Bronchial epithelial cell (primary cell): ENCODE results near the gene STIM2. TPM values are rescaled to one million over a fixed set of nuclear protein-coding genes. Genes with fewer than 3 reads are reported as not detected.

Source experiments
- DNase-seq: peaks from one replicate; pipeline ENCODE4 v3.0.0-alpha.2; 2010; ENCODE audit warnings: low read depth
- FAIRE-seq: peaks from 2 replicates; lab custom pipeline; 2011; peaks lifted over from hg19 to GRCh38; lab: Jason Lieb, UNC
- H3K27me3 ChIP-seq: 2 replicates; pipeline ENCODE4 v1.5.1; 2011; ENCODE audit warnings: low read length; ENCODE audit not compliant: control insufficient read depth, insufficient read depth
- H3K36me3 ChIP-seq: 2 replicates; pipeline ENCODE4 v1.5.1; 2011; ENCODE audit warnings: low read length; ENCODE audit not compliant: control insufficient read depth, insufficient read depth
- H3K4me3 ChIP-seq: 2 replicates; pipeline ENCODE4 v1.5.1; 2011; ENCODE audit warnings: mild to moderate bottlenecking, low read depth, low read length, control low read depth
- CTCF ChIP-seq: IDR thresholded peaks from 2 replicates; pipeline ENCODE4 v1.5.1; 2011; ENCODE audit warnings: mild to moderate bottlenecking, moderate library complexity, low read length, control low read depth, inconsistent platforms; ENCODE audit not compliant: insufficient read depth, severe bottlenecking
- total RNA-seq: library from RNA; depleted of rRNA; stranded (reverse); fragments of >200 nt; gene quantifications from 2 replicates; pipeline ENCODE4 v1.2.1, GENCODE V29; 2014

The STIM2 gene
- total RNA-seq, 1 donor from 2014 or later = 7.6 TPM

- H3K4me3 ChIP-seq = no peak overlapping the region
- no peaks in the 10 kb centered on the region for H3K36me3 ChIP-seq
- H3K27me3 ChIP-seq = peaks cover 2% of the 10 kb centered on the region
- DNase-seq = no peak
- TF ChIP-seq CTCF = no peak
- no peak for FAIRE-seq
Observed at GRCh38 chr4:27040356-27040755, 179.7 kb downstream of the STIM2 start.

- Histone ChIP-seq H3K27me3 (peaks cover 2% of the 10 kb centered on the region), H3K36me3 (no peaks in the 10 kb centered on the region), H3K4me3 (no peak overlapping the region)
- FAIRE-seq = no peak
- TF ChIP-seq CTCF = no peak
- no peak for DNase-seq
Observed at GRCh38 chr4:27042411-27042810, 181.8 kb downstream of the STIM2 start.

GRCh38 chr4:27043200-27043599, 182.6 kb downstream of the STIM2 start:
- no peak for TF ChIP-seq CTCF
- FAIRE-seq = no peak
- H3K36me3 ChIP-seq = no peaks in the 10 kb centered on the region
- H3K4me3 ChIP-seq = no peak overlapping the region
- H3K27me3 ChIP-seq = peaks cover 2% of the 10 kb centered on the region
- DNase-seq = no peak

GRCh38 chr4:27046851-27047250, 186.2 kb downstream of the STIM2 start:
- DNase-seq (no peak), FAIRE-seq (no peak)
- Histone ChIP-seq H3K27me3 (peaks cover 7% of the 10 kb centered on the region), H3K4me3 (no peak overlapping the region), H3K36me3 (no peaks in the 10 kb centered on the region)
- no peak for TF ChIP-seq CTCF

GRCh38 chr4:27048429-27049238, 188.0 kb downstream of the STIM2 start:
- H3K36me3 ChIP-seq = no peaks in the 10 kb centered on the region
- TF ChIP-seq CTCF = peak; percentile 34
- H3K27me3 ChIP-seq = peaks cover 7% of the 10 kb centered on the region
- H3K4me3 ChIP-seq = no peak overlapping the region
- no peak for FAIRE-seq
- peak; percentile 31 for DNase-seq
